ENCODE results near the gene ODF2. TPM values are rescaled to one million over a fixed set of nuclear protein-coding genes. Genes with fewer than 3 reads are reported as not detected.
"Not testable (repeated sequence)": the region's sequence is repeated elsewhere in the genome, so short reads cannot be mapped to it uniquely, and the experiment has no call there.

Gene ODF2
- total RNA-seq, 1 experiment from 2014 or later, result 80.6 TPM

- Histone ChIP-seq H3K4me3 (ENCODE audit: low read depth, low read length, poor library complexity, severe bottlenecking) (no peak overlapping the region), H3K4me1 (ENCODE audit: insufficient read depth, low read length, poor library complexity, severe bottlenecking) (peaks cover 3% of the 10 kb centered on the region), H3K36me3 (ENCODE audit: insufficient read depth, low read length, poor library complexity, severe bottlenecking) (no peaks in the 10 kb centered on the region), H3K27me3 (replicated peaks; ENCODE audit: insufficient read depth, low read depth, low read length, poor library complexity) (no peaks in the 10 kb centered on the region), H3K9me3 (ENCODE audit: low read depth, low read length, poor library complexity, severe bottlenecking) (no peaks in the 10 kb centered on the region), H3K27ac (ENCODE audit: low read depth, low read length, poor library complexity, severe bottlenecking) (no peak overlapping the region)
- no peak for DNase-seq (ENCODE audit: low spot score)
- intact Hi-C loops (cut with micrococcal nuclease; ENCODE audit: unreplicated experiment), result no loop called here
- TF ChIP-seq EZH2 (IDR thresholded peaks at IDR 0.05; ENCODE audit: borderline replicate concordance, low read depth, low read length, poor library complexity, severe bottlenecking), result no peak
- TF ChIP-seq CTCF (conservative IDR thresholded peaks at IDR 0.05; ENCODE audit: low read depth, low read length), result no peak
- BruUV-seq (replicated peaks), result no TSS peak
- ChIA-PET CTCF (interaction anchor here (0.5 to 1.5 kb wide), 9 partner anchors 9 to 586 kb away, joined by 3 to 7 read pairs (median 4); partner anchors contain the start of genes GLE1 and URM1), POLR2A (ENCODE audit: low non-redundant PET) (interaction anchor here (0.6 kb wide), 1 partner anchor 77 kb away, joined by 3 read pairs; no protein-coding TSS in a partner anchor)
Observed at GRCh38 chr9:128439273-128439672, 16.5 kb upstream of the ODF2 start.

GRCh38 chr9:128442150-128442549 is 13.7 kb upstream of the ODF2 start:
- H3K4me3 ChIP-seq (ENCODE audit: low read depth, low read length, poor library complexity, severe bottlenecking), result no peak overlapping the region
- H3K36me3 ChIP-seq (ENCODE audit: insufficient read depth, low read length, poor library complexity, severe bottlenecking), result no peaks in the 10 kb centered on the region
- CTCF ChIA-PET, result no interaction called here
- BruUV-seq (replicated peaks), result no TSS peak
- H3K9me3 ChIP-seq (ENCODE audit: low read depth, low read length, poor library complexity, severe bottlenecking), result no peaks in the 10 kb centered on the region
- DNase-seq (ENCODE audit: low spot score), result no peak
- H3K27me3 ChIP-seq (replicated peaks; ENCODE audit: insufficient read depth, low read depth, low read length, poor library complexity), result no peaks in the 10 kb centered on the region
- intact Hi-C loops (cut with micrococcal nuclease; ENCODE audit: unreplicated experiment), result no loop called here
- POLR2A ChIA-PET (ENCODE audit: low non-redundant PET), result no interaction called here
- peaks cover 3% of the 10 kb centered on the region for H3K4me1 ChIP-seq (ENCODE audit: insufficient read depth, low read length, poor library complexity, severe bottlenecking)
- no peak overlapping the region for H3K27ac ChIP-seq (ENCODE audit: low read depth, low read length, poor library complexity, severe bottlenecking)
- TF ChIP-seq EZH2 (IDR thresholded peaks at IDR 0.05; ENCODE audit: borderline replicate concordance, low read depth, low read length, poor library complexity, severe bottlenecking), result no peak
- no peak for TF ChIP-seq CTCF (conservative IDR thresholded peaks at IDR 0.05; ENCODE audit: low read depth, low read length)

GRCh38 chr9:128446505-128446904 is 9.3 kb upstream of the ODF2 start:
- H3K27ac ChIP-seq (ENCODE audit: low read depth, low read length, poor library complexity, severe bottlenecking); H3K27me3 ChIP-seq (replicated peaks; ENCODE audit: insufficient read depth, low read depth, low read length, poor library complexity); H3K4me1 ChIP-seq (ENCODE audit: insufficient read depth, low read length, poor library complexity, severe bottlenecking); H3K4me3 ChIP-seq (ENCODE audit: low read depth, low read length, poor library complexity, severe bottlenecking); POLR2A ChIA-PET (ENCODE audit: low non-redundant PET); H3K9me3 ChIP-seq (ENCODE audit: low read depth, low read length, poor library complexity, severe bottlenecking); BruUV-seq (replicated peaks); H3K36me3 ChIP-seq (ENCODE audit: insufficient read depth, low read length, poor library complexity, severe bottlenecking); intact Hi-C loops (cut with micrococcal nuclease; ENCODE audit: unreplicated experiment); DNase-seq (ENCODE audit: low spot score): not testable (repeated sequence)
- CTCF ChIA-PET, result interaction anchor here (0.6 kb wide), 1 partner anchor 26 kb away, joined by 11 read pairs; the partner anchor contains the start of gene CERCAM

- no peaks in the 10 kb centered on the region for H3K27me3 ChIP-seq (replicated peaks; ENCODE audit: insufficient read depth, low read depth, low read length, poor library complexity)
- H3K36me3 ChIP-seq (ENCODE audit: insufficient read depth, low read length, poor library complexity, severe bottlenecking), result no peaks in the 10 kb centered on the region
- BruUV-seq (replicated peaks), result no TSS peak
- H3K27ac ChIP-seq (ENCODE audit: low read depth, low read length, poor library complexity, severe bottlenecking), result no peak overlapping the region
- H3K9me3 ChIP-seq (ENCODE audit: low read depth, low read length, poor library complexity, severe bottlenecking), result no peaks in the 10 kb centered on the region
- no peaks in the 10 kb centered on the region for H3K4me1 ChIP-seq (ENCODE audit: insufficient read depth, low read length, poor library complexity, severe bottlenecking)
- no peak for TF ChIP-seq CTCF (conservative IDR thresholded peaks at IDR 0.05; ENCODE audit: low read depth, low read length)
- TF ChIP-seq EZH2 (IDR thresholded peaks at IDR 0.05; ENCODE audit: borderline replicate concordance, low read depth, low read length, poor library complexity, severe bottlenecking), result no peak
- DNase-seq (ENCODE audit: low spot score), result no peak
- H3K4me3 ChIP-seq (ENCODE audit: low read depth, low read length, poor library complexity, severe bottlenecking), result no peak overlapping the region
- ChIA-PET POLR2A (ENCODE audit: low non-redundant PET) (no interaction called here), CTCF (interaction anchor here (0.7 to 1.4 kb wide), 2 partner anchors 10 to 187 kb away, joined by 3 to 12 read pairs; no protein-coding TSS in a partner anchor)
- intact Hi-C loops (cut with micrococcal nuclease; ENCODE audit: unreplicated experiment), result no loop called here
Observed at GRCh38 chr9:128448746-128449145, 7.1 kb upstream of the ODF2 start.
